Measurements from ENCODE around the gene PLEKHG5.
A peak's percentile ranks its signal among the peaks of the same experiment; 100 is the strongest.

The PLEKHG5 gene

GRCh38 chr1:6509919-6510291 lies 18.4 kb upstream of the PLEKHG5 start:
- DNase-seq (ENCODE audit: low read depth in 2 of 2, low spot score in 1 of 2), result no peak

- DNase-seq (ENCODE audit: low read depth in 2 of 2, low spot score in 1 of 2), result no peak
Measured at GRCh38 chr1:6509220-6509918, 17.9 kb upstream of the PLEKHG5 start.

GRCh38 chr1:6508816-6509189 lies 17.3 kb upstream of the PLEKHG5 start:
- DNase-seq (ENCODE audit: low read depth in 2 of 2, low spot score in 1 of 2), result no peak

GRCh38 chr1:6508154-6508815 lies 16.8 kb upstream of the PLEKHG5 start:
- DNase-seq (ENCODE audit: low read depth in 2 of 2, low spot score in 1 of 2), result no peak

- no peak for DNase-seq (ENCODE audit: low read depth in 2 of 2, low spot score in 1 of 2)
Measured at GRCh38 chr1:6507461-6507911, 16.0 kb upstream of the PLEKHG5 start.

GRCh38 chr1:6507037-6507428 lies 15.6 kb upstream of the PLEKHG5 start:
- no peak for DNase-seq (ENCODE audit: low read depth in 2 of 2, low spot score in 1 of 2)

- no peak for DNase-seq (ENCODE audit: low read depth in 2 of 2, low spot score in 1 of 2)
Measured at GRCh38 chr1:6506210-6507036, 15.0 kb upstream of the PLEKHG5 start.

GRCh38 chr1:6505367-6506209 lies 14.1 kb upstream of the PLEKHG5 start:
- DNase-seq (ENCODE audit: low read depth in 2 of 2, low spot score in 1 of 2), result no peak

- DNase-seq (ENCODE audit: low read depth in 2 of 2, low spot score in 1 of 2), result no peak
Measured at GRCh38 chr1:6504887-6505286, 13.4 kb upstream of the PLEKHG5 start.

- no peak for DNase-seq (ENCODE audit: low read depth in 2 of 2, low spot score in 1 of 2)
Measured at GRCh38 chr1:6503884-6504602, 12.6 kb upstream of the PLEKHG5 start.

- DNase-seq (ENCODE audit: low read depth in 2 of 2, low spot score in 1 of 2), result no peak
Measured at GRCh38 chr1:6502000-6502891, 10.8 kb upstream of the PLEKHG5 start.

- no peak for DNase-seq (ENCODE audit: low read depth in 2 of 2, low spot score in 1 of 2)
Measured at GRCh38 chr1:6501279-6501813, 9.9 kb upstream of the PLEKHG5 start.

GRCh38 chr1:6500544-6501278 lies 9.2 kb upstream of the PLEKHG5 start:
- no peak for DNase-seq (ENCODE audit: low read depth in 2 of 2, low spot score in 1 of 2)

GRCh38 chr1:6499296-6499695 lies 7.8 kb upstream of the PLEKHG5 start:
- no peak for DNase-seq (ENCODE audit: low read depth in 2 of 2, low spot score in 1 of 2)

- no peak for DNase-seq (ENCODE audit: low read depth in 2 of 2, low spot score in 1 of 2)
Measured at GRCh38 chr1:6498576-6499111, 7.2 kb upstream of the PLEKHG5 start.

GRCh38 chr1:6497867-6498575 lies 6.6 kb upstream of the PLEKHG5 start:
- DNase-seq (ENCODE audit: low read depth in 2 of 2, low spot score in 1 of 2), result no peak

- DNase-seq (ENCODE audit: low read depth in 2 of 2, low spot score in 1 of 2), result peak in 1 of 2 donors; percentile 18
Measured at GRCh38 chr1:6497215-6497866, 5.9 kb upstream of the PLEKHG5 start.
